ENCODE measurements around the gene TMEM143.

TMEM143 gene

GRCh38 chr19:48346191-48346590 lies 17.5 kb downstream of the TMEM143 start:
- no peak for TF ChIP-seq MAX (IDR thresholded peaks at IDR 0.05; ENCODE audit: low read depth, low read length)
- TF ChIP-seq, protein P1, sequence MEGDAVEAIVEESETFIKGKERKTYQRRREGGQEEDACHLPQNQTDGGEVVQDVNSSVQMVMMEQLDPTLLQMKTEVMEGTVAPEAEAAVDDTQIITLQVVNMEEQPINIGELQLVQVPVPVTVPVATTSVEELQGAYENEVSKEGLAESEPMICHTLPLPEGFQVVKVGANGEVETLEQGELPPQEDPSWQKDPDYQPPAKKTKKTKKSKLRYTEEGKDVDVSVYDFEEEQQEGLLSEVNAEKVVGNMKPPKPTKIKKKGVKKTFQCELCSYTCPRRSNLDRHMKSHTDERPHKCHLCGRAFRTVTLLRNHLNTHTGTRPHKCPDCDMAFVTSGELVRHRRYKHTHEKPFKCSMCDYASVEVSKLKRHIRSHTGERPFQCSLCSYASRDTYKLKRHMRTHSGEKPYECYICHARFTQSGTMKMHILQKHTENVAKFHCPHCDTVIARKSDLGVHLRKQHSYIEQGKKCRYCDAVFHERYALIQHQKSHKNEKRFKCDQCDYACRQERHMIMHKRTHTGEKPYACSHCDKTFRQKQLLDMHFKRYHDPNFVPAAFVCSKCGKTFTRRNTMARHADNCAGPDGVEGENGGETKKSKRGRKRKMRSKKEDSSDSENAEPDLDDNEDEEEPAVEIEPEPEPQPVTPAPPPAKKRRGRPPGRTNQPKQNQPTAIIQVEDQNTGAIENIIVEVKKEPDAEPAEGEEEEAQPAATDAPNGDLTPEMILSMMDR (IDR thresholded peaks at IDR 0.05; ENCODE audit: low read depth, low read length), result no peak
- no peak for TF ChIP-seq POLR2A (IDR thresholded peaks at IDR 0.05; ENCODE audit: extremely low read depth, insufficient read length)
- TF ChIP-seq MYC (IDR thresholded peaks at IDR 0.05; ENCODE audit: low read depth, low read length), result no peak
- DNase-seq (ENCODE audit: low read depth), result no peak
- H3K4me3 ChIP-seq (ENCODE audit: low read depth, low read length), result no peak overlapping the region

- DNase-seq (ENCODE audit: low read depth), result peak; percentile 72
- TF ChIP-seq, protein P1 (IDR thresholded peaks at IDR 0.05; ENCODE audit: low read depth, low read length), result no peak
- TF ChIP-seq MYC (IDR thresholded peaks at IDR 0.05; ENCODE audit: low read depth, low read length) (no peak), MAX (IDR thresholded peaks at IDR 0.05; ENCODE audit: low read depth, low read length) (no peak), POLR2A (IDR thresholded peaks at IDR 0.05; ENCODE audit: extremely low read depth, insufficient read length) (no peak)
- H3K4me3 ChIP-seq (ENCODE audit: low read depth, low read length), result no peak overlapping the region
These were observed 18.8 kb downstream of the TMEM143 start for GRCh38 chr19:48344892-48345291.

GRCh38 chr19:48342841-48343540 lies 20.7 kb downstream of the TMEM143 start:
- H3K4me3 ChIP-seq (ENCODE audit: low read depth, low read length), result no peak overlapping the region
- peak; percentile 95 for DNase-seq (ENCODE audit: low read depth)
- TF ChIP-seq MAX (IDR thresholded peaks at IDR 0.05; ENCODE audit: low read depth, low read length) (no peak), MYC (IDR thresholded peaks at IDR 0.05; ENCODE audit: low read depth, low read length) (peak; percentile 39; the same call in 1 of the 2 replicates)
- TF ChIP-seq, protein P1 (IDR thresholded peaks at IDR 0.05; ENCODE audit: low read depth, low read length), result no peak

- no peak overlapping the region for H3K4me3 ChIP-seq (ENCODE audit: low read depth, low read length)
- TF ChIP-seq MYC (IDR thresholded peaks at IDR 0.05; ENCODE audit: low read depth, low read length), result no peak
- TF ChIP-seq POLR2A (IDR thresholded peaks at IDR 0.05; ENCODE audit: extremely low read depth, insufficient read length), result no peak
- TF ChIP-seq MAX (IDR thresholded peaks at IDR 0.05; ENCODE audit: low read depth, low read length), result no peak
- TF ChIP-seq, protein P1 (IDR thresholded peaks at IDR 0.05; ENCODE audit: low read depth, low read length), result no peak
- DNase-seq (ENCODE audit: low read depth), result peak; percentile 55
These were observed 21.4 kb downstream of the TMEM143 start for GRCh38 chr19:48342414-48342738.

GRCh38 chr19:48341515-48342413 lies 22.0 kb downstream of the TMEM143 start:
- DNase-seq (ENCODE audit: low read depth), result peak; percentile 47
- TF ChIP-seq POLR2A (IDR thresholded peaks at IDR 0.05; ENCODE audit: extremely low read depth, insufficient read length) (no peak), MAX (IDR thresholded peaks at IDR 0.05; ENCODE audit: low read depth, low read length) (no peak), MYC (IDR thresholded peaks at IDR 0.05; ENCODE audit: low read depth, low read length) (no peak)
- TF ChIP-seq, protein P1 (IDR thresholded peaks at IDR 0.05; ENCODE audit: low read depth, low read length), result no peak
- H3K4me3 ChIP-seq (ENCODE audit: low read depth, low read length), result no peak overlapping the region
